Measurements from ENCODE around the gene AFDN.

- TF ChIP-seq POLR2A (IDR thresholded peaks at IDR 0.05), result no peak
- no peak for TF ChIP-seq CTCF (IDR thresholded peaks at IDR 0.05)
These were observed 46.0 kb downstream of the AFDN start for GRCh38 chr6:167872538-167873210.
